GM12864 (cell line): Measurements from ENCODE around the gene C3orf80.
A peak's percentile ranks its signal among the peaks of the same experiment; 100 is the strongest.
"Not testable (repeated sequence)": the region's sequence is repeated elsewhere in the genome, so short reads cannot be mapped to it uniquely, and the experiment has no call there.

Source experiments
- DNase-seq: peaks from one replicate; pipeline ENCODE4 v3.0.0-alpha.2; 2011; ENCODE audit warnings: low read depth
- H3K4me3 ChIP-seq: 2 replicates; pipeline ENCODE4 v1.5.1; 2011; ENCODE audit warnings: mild to moderate bottlenecking, low read depth, low read length, control low read depth
- TF ChIP-seq, protein P1 (sequence below): IDR thresholded peaks from 2 replicates; pipeline ENCODE4 v1.5.1; 2011; ENCODE audit warnings: low read depth, mild to moderate bottlenecking, moderate library complexity, low read length, control low read depth, inconsistent platforms; ENCODE audit errors: missing control alignments

Gene C3orf80

DNA sequence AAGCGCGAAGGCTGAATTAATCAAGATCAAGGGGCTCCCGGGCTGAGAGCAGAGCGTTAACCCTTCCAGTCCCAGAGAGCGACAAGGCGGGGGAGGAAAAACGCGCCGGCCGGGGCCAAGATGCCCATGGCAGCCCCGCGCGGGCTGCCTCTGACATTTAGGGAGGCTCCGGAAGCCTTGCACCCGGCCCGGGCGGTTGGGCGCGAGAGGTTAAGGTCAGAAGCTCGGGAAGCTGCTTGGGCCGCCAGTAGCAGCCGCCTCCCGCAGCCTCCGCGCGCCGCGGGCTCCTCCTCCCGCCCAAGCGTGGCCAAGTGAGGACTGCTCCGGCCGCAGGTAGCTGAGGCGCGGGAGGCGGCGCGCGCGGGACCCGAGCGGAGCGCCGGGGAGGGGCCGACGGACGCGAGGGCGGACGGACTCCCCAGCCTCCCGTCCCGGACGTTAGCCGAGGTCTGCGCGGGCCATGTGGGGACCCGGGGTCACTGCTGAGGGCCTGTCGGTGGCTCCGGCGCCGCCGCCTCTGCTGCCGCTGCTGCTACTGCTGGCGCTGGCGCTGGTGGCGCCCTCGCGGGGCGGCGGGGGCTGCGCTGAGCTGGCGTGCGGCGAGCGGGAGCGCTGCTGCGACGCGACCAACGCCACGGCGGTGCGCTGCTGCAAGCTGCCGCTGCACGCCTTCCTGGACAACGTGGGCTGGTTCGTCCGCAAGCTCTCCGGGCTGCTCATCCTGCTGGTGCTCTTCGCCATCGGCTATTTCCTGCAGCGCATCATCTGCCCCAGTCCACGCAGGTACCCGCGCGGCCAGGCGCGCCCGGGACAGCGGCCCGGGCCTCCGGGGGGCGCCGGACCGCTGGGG, at the start of gene C3orf80:
TSS of gene C3orf80 (plus strand) at position 247 of the 850 bp plus-strand sequence. CDS start at position 461, 214 bp downstream.
- H3K4me3 ChIP-seq, result peak within 1 kb of the TSS; percentile 60
- DNase-seq, result no peak
- TF ChIP-seq, protein P1, sequence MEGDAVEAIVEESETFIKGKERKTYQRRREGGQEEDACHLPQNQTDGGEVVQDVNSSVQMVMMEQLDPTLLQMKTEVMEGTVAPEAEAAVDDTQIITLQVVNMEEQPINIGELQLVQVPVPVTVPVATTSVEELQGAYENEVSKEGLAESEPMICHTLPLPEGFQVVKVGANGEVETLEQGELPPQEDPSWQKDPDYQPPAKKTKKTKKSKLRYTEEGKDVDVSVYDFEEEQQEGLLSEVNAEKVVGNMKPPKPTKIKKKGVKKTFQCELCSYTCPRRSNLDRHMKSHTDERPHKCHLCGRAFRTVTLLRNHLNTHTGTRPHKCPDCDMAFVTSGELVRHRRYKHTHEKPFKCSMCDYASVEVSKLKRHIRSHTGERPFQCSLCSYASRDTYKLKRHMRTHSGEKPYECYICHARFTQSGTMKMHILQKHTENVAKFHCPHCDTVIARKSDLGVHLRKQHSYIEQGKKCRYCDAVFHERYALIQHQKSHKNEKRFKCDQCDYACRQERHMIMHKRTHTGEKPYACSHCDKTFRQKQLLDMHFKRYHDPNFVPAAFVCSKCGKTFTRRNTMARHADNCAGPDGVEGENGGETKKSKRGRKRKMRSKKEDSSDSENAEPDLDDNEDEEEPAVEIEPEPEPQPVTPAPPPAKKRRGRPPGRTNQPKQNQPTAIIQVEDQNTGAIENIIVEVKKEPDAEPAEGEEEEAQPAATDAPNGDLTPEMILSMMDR, result peak; percentile 38

DNA sequence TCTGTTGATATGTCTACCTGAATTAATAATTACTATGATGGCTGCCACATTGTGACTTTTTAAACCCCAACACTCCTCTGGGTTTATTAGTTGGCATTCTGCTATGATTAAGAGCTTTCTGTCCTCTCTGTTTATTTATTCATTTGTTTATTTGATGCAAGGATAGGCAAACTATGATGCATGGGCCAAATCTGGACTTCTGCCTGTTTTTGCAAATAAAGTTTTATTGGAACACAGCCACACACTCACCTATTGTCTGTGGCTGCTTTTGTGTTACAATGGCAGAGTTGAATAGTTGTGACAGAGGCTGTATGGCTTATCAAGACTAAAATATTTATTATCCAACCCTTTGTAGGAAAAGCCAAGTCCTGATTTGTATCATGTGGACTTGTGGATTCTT, 48.3 kb upstream of the C3orf80 start:
- no peak for DNase-seq
- no peak overlapping the region for H3K4me3 ChIP-seq
- TF ChIP-seq, protein P1, result no peak

DNA sequence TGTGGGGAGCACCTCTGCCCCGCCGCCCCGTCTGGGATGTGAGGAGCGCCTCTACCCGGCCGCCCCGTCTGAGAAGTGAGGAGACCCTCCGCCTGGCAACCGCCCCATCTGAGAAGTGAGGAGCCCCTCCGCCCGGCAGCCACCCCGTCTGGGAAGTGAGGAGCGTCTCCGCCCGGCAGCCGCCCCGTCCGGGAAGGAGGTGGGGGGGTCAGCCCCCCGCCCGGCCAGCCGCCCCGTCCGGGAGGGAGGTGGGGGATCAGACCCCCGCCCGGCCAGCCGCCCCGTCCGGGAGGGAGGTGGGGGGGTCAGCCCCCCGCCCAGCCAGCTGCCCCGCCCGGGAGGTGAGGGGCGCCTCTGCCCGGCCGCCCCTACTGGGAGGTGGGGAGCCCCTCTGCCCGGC, 46.6 kb upstream of the C3orf80 start:
- not testable (repeated sequence) for DNase-seq, H3K4me3 ChIP-seq

DNA sequence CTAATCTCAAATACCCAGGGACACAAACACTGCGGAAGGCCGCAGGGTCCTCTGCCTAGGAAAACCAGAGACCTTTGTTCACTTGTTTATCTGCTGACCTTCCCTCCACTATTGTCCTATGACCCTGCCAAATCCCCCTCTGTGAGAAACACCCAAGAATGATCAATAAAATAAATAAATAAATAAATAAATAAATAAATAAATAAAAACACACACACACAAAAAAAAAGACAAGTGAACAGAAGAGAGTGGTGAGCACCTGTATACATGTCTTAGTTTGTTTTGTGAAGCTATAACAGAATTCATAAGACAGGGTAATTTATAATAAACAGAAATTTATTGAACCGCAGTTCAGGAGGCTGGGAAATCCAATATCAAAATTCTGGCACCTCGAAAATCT, 45.8 kb upstream of the C3orf80 start:
- H3K4me3 ChIP-seq, DNase-seq: not testable (repeated sequence)

DNA sequence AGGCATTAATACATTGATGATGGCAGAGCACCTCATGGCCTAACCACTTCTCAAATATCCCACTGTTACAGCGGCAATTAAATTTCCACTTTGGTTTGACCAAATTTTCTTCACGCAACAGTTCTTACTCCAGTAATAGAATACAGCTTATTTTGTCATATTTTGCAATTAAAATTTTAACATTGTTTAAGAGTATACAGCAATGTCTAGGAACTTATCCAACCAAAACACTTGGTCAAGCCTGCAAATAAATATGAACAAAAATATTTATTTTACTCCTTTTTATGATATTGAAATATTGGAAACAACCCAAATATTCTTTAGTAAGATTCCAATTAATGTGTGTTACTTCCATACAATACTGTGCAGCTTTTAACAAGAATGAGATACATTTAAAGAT, 45.3 kb upstream of the C3orf80 start:
- TF ChIP-seq, protein P1, result no peak
- DNase-seq, result no peak
- no peak overlapping the region for H3K4me3 ChIP-seq

DNA sequence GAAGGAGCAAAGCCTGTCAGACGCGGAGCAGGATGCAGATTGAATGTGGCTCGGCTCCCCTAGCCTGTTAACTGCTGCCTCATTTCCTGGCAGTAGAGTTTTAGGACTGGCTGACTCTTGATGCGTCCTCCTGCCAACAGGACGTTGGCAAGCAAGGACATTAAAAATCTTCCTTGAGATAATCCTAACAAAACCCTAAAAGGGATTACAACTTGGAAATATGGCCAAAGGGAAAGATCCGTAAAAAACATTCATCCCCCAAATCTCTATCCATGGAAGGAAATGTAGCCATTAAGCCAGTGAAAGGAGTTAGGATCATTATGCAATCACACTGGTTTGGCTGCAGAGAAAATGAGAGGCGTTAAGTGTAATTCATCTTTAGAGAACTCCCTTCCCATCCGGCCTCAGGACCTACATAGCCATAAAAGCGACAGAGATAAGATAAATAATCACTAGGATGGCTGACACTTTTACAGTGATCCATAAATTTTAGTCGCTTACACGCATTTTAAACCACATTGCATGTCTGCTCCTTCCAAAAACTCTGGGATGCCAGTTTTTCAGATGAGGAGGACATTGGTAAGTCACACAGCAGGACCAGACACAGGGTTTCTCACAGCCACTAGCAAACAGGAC, 44.5 kb upstream of the C3orf80 start:
- no peak overlapping the region for H3K4me3 ChIP-seq
- TF ChIP-seq, protein P1, result no peak
- DNase-seq, result no peak

DNA sequence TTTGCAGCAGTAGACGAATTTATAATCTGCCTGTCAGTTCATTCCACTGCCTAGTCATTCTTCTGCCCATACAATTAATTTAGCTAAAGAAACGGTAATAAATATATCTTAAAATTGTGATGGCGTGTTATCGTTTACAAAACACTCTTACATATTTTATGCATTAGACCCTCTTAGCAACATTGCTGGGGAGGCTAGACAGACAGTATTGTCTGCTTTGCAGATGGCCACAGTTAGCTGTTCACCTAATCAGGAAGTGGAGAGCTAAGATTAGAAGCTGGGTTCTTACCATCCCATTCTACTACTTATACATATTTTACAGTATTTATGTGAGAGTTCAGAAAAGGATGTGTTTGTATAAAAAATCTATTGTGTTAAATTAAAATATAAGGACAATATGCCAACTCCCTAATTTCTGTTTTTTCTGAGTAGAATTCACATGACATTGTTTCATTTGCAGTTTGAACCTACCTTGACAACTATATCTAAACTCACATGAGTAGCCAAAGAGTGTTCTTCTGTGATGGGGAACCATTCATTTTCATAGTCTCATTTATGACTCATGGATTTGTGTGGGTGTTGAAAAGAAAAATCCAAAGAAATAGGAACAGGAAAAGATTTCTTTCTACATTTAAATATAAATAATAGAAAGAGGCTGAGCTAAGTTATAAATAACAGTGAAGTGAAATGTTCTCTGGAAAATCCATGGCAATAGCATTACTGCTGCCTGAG, 41.7 kb upstream of the C3orf80 start:
- no peak for DNase-seq
- no peak overlapping the region for H3K4me3 ChIP-seq
- TF ChIP-seq, protein P1, result no peak
